GM12873 (cell line): ENCODE data around the gene PCLO.

Experiments used
- CTCF ChIP-seq: IDR thresholded peaks from 2 replicates; pipeline ENCODE4 v1.5.1; 2012; ENCODE audit warnings: low read depth, mild to moderate bottlenecking, moderate library complexity, low read length, control low read depth; ENCODE audit not compliant: insufficient read depth; ENCODE audit errors: missing control alignments

The PCLO gene

GRCh38 chr7:82713506-82713905 is 449.2 kb downstream of the PCLO start:
- no peak for TF ChIP-seq CTCF

- TF ChIP-seq CTCF: no peak
Measured at GRCh38 chr7:82705517-82706260, 457.0 kb downstream of the PCLO start.

- TF ChIP-seq CTCF: no peak
Measured at GRCh38 chr7:82704121-82704520, 458.6 kb downstream of the PCLO start.
